HG03432 (cell line): ENCODE data around the gene POLR1B.
"Not testable (repeated sequence)": the region's sequence is repeated elsewhere in the genome, so short reads cannot be mapped to it uniquely, and the experiment has no call there.

Source experiments
- ATAC-seq: cut with Tn5 transposase; IDR thresholded peaks from one replicate; pipeline ENCODE4 v1.9.1; 2021; ENCODE audit warnings: mild to moderate bottlenecking, moderate library complexity; ENCODE audit not compliant: unreplicated experiment

Gene POLR1B, protein sequence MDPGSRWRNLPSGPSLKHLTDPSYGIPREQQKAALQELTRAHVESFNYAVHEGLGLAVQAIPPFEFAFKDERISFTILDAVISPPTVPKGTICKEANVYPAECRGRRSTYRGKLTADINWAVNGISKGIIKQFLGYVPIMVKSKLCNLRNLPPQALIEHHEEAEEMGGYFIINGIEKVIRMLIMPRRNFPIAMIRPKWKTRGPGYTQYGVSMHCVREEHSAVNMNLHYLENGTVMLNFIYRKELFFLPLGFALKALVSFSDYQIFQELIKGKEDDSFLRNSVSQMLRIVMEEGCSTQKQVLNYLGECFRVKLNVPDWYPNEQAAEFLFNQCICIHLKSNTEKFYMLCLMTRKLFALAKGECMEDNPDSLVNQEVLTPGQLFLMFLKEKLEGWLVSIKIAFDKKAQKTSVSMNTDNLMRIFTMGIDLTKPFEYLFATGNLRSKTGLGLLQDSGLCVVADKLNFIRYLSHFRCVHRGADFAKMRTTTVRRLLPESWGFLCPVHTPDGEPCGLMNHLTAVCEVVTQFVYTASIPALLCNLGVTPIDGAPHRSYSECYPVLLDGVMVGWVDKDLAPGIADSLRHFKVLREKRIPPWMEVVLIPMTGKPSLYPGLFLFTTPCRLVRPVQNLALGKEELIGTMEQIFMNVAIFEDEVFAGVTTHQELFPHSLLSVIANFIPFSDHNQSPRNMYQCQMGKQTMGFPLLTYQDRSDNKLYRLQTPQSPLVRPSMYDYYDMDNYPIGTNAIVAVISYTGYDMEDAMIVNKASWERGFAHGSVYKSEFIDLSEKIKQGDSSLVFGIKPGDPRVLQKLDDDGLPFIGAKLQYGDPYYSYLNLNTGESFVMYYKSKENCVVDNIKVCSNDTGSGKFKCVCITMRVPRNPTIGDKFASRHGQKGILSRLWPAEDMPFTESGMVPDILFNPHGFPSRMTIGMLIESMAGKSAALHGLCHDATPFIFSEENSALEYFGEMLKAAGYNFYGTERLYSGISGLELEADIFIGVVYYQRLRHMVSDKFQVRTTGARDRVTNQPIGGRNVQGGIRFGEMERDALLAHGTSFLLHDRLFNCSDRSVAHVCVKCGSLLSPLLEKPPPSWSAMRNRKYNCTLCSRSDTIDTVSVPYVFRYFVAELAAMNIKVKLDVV

DNA sequence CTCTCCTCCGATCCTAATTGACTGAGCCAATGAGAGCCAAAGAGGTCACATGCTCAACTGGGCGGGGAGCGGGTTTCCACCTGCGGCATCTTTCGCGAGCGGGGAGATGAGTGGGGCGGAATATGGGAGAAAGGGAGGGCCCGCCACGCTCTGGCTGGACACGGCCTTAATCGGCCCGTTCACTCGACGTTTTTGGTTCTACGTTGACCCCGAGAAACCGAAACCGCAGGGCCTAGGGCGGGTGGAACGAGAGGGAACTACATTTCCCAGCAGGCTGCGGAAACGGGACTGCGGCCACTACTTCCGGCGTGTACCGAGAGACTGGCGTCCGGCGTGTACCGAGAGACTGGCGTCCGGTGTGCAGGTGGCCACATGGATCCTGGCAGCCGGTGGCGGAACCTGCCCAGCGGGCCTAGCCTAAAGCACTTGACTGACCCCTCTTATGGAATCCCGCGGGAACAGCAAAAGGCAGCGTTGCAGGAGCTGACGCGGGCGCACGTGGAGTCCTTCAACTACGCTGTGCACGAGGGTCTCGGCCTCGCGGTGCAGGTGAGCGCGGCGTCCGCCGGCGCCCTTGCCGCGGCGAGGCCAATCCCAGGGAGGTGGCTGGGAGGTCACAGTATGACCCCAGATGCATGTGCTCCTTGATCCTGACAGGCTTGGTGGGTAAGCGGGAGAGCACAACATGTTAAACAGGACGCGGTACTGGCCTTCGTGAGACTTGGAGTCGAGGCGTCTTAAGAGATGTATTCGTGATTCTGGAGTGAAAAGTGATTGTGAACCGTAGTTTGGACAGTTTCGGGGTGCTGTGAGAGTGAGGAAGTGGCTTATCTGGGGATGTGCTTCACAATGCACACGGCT, at the start of gene POLR1B:
POLR1B (plus strand) TSS at position 343 of the 861 bp plus-strand sequence; CDS start at position 373, 30 bp downstream.
- peak; percentile 85 for ATAC-seq

DNA sequence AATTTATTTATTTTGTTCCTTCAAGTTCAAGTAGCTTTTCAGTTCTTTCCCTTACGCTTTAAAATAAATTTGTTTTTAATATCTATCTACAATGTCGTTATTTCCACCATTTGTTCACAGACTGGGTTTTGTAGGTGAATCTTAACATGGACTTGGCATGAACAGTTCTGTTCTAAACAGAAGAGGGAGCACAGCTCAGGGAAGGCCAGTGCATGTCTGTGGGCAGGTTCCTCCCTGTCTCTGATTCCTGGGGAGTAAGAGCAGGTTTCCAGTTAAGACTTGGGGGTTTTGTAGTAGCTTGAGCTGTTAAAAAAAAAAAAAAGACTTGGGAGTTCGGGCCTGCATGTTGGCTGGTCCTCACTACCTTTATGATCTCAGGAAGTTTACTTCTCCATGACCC, 49.2 kb upstream of the POLR1B start:
- no peak for ATAC-seq

DNA sequence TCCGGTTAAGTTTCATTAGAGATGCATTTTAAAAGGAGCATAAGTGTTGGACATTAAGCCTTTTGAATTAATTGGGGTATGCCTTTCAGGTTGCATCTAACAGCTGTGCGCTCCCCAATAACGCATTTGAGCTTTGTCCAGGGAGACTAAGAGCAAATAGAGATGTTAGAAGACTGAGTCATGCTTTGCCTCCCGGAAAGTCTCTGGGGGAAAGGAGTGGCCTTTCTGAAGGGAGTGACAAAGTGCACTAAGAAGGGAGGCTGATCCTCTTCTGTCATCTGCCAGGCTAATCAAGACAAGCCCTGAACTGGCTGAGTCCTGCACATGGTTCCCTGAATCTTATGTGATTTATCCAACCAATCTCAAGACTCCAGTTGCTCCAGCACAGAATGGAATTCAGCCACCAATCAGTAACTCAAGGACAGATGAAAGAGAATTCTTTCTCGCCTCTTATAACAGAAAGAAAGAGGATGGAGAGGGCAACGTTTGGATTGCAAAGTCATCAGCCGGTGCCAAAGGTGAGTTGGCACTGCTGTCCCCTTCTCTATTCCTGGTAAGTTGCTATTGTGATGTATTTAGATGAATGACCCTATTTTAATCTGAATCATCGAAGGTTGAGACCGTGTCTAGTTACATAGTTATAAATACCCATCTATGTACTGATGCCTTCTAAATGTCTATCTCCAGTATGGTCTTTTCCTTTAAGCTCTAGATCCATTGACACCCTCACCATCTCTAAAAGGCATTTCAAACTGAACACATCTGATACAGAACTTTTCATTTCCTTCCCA, 48.2 kb upstream of the POLR1B start:
- no peak for ATAC-seq

DNA sequence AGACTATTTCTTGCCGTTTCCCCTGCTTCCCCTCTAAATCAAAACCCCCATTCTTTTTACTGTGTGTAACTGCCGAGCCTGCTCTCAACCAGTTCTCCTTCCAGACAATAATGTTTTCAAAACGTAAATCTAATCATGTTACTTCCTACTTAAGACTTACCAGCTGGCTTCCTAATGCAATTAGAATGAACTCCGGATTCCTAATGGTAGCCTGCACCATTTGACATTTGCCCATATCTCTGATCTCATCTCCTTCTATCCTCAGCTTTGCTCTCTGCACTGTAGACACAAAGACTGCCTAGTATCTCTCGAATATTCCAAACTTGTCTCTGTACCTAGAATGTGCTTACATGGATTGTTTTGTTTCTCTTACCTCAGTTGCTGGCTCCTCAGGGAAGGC, 47.4 kb upstream of the POLR1B start:
- ATAC-seq, result no peak

DNA sequence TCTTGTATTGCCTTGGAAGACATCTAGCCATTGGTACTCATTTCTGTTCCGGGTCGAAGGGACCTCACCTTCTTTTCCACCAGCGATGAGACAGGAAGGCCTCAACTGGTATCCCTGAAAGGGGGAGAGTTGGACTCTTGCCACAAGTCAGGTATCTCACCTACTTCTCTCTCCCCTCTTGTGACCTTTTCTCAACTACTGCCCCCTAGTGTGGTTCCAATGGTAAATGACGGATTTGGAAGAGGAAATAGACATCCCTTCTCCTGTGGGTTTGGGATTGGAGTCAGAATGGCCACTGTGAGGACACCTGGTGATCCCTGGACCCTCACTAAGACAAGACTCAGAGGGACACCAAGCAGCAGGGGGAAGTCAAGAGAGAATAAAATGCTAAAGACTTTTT, 46.4 kb upstream of the POLR1B start:
- not testable (repeated sequence) for ATAC-seq

DNA sequence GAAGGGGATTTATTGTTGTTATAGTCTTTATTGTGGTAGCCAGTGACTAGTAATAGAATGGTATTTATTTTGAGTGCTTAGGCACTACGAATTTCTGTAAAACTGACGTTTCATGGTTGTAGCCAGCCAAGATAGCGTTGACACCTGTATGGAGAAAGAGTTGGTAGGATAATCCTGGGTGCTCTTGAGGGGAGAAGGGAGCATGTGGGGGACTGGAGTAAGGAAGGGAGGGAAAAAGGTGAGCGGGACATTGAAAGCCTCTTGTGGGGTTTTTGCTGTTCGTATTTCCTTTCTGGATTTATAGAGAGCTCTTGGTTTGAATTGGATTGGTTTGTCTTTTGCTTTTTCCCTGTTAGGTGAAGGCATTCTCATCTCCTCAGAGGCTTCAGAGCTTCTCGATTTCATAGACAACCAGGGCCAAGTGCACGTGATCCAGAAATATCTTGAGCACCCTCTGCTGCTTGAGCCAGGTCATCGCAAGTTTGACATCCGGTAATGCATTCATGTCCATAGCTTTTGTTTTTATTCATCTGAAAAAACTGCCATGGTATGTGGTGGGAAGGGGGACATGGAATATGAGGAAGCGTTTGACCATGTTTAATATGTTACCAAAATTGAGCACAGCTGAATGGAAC, 41.3 kb upstream of the POLR1B start:
- peak; percentile 60 for ATAC-seq

DNA sequence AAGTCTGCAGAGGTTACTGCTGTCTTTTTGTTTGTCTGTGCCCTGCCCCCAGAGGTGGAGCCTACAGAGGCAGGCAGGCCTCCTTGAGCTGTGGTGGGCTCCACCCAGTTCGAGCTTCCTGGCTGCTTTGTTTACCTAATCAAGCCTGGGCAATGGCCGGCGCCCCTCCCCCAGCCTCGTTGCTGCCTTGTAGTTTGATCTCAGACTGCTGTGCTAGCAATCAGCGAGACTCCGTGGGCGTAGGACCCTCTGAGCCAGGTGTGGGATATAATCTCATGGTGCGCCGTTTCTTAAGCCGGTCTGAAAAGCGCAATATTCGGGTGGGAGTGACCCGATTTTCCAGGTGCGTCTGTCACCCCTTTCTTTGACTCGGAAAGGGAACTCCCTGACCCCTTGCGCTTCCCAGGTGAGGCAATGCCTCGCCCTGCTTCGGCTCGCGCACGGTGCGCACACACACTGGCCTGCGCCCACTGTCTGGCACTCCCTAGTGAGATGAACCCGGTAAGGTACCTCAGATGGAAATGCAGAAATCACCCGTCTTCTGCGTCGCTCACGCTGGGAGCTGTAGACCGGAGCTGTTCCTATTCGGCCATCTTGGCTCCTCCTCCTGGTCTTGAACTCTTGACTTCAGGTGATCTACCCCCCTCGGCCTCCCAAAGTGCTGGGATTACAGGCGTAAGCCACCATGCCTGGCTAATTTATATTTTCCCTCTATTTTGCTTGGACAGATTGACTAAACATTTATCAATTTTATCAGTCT, 32.8 kb upstream of the POLR1B start:
- ATAC-seq, result not testable (repeated sequence)

DNA sequence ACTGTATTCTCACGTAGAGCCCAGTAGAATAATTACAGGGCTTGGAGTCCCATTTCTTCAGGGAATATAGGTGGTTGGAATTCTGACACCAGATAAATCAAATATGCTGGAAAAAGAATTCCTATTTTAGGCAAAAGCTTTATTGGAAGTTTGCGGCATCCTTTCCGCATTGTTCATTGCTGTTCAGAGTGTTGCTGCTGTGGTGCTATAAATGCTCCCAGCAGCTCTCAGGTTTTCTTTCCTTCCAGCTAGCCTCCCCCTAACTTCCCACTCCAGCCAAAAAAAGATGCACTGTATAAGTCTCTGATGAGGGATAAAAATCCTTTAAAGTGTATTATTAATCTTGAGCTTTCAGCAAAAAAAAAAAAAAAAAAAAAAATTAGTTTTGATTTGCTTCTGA, 25.5 kb upstream of the POLR1B start:
- ATAC-seq, result no peak

DNA sequence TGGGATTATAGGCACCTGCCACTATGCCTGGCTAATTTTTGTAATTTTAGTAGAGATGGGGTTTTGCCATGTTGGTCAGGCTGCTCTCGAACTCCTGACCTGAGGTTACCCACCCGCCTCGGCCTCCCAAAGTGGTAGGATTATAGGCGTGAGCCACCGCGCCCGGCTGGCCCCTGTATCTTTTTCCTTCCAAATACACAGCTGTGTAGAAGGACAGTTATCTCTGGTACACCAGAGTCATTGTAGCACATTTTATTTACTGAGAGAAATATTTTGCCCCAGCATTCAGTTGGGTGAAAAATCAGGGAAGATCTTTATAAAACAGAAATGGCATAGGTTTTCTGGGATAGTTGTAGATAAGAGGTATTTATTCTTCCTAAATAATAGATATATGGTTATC, 23.5 kb upstream of the POLR1B start:
- no peak for ATAC-seq

DNA sequence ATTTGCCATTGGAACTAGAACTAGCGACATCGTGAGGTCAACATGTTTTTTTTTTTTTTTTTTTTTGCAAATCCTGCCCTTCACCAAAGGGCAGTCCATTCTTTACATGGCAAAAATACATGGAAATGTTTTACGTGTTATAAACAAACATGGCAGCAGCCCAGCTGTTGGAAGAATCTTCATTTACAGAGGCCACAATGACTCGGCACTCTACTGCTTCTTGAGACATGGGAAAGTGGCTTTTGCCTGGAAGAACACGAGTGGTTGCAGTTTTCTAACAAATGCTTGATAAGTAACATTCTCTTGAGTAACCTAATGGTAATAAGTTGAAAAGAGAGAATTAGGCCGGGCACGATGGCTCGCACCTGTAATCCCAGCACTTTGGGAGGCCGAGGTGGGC, 22.8 kb upstream of the POLR1B start:
- no peak for ATAC-seq

DNA sequence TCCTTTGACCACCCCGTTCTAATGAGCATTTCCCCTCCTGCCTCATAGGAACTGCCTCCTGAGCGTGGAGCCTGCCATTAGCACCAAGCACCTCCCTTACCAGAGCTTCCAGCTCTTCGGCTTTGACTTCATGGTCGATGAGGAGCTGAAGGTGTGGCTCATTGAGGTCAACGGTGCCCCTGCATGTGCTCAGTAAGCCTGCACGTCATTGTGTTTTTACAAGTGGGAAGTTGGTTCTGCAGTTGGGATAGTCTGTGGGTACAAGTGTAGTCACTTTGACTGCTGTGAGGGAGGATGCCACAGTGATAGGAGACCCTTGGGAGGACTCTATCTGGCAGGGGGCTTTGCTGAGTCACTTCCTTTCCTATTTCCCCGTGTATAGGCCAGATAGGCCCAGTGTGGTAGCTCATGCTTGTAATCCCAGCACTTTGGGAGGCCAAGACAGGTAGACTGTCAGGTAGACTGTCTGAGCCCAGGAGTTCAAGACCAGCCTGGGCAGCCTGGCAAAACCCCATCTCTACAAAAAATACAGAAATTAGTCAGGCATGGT, 22.0 kb upstream of the POLR1B start:
- ATAC-seq, result no peak

DNA sequence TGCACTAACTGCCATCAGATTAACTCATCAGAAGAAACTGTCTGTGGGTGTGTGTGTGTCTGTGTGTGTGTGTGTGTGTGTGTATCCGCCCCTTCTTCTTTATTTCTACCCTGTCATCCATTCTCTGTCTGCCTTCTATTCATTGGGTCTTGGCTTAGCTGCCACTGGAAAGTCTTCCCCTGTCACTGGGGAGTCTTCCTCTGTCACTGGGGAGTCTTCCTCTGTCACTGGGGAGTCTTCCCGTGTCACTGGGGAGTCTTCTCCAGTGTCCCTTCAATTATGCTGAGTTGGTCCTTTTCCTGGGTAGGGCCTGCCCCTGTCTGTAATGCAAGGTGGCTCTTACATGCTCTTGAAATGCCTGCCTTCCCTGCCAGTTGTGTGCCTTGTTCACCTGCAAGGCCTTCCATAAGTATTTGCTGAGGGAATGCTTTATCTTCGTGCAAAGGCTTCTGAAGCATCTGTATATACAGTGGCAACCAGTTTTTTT, 18.9 kb upstream of the POLR1B start:
- no peak for ATAC-seq

DNA sequence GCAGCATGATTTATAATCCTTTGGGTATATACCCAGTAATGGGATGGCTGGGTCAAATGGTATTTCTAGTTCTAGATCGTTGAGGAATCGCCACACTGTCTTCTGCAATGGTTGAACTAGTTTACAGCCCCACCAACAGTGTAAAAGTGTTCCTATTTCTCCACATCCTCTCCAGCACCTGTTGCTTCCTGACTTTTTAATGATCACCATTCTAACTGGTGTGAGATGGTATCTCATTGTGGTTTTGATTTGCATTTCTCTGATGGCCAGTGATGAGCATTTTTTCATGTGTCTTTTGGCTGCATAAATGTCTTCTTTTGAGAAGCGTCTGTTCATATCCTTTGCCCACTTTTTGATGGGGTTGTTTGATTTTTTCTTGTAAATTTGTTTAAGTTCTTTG, 18.0 kb upstream of the POLR1B start:
- ATAC-seq, result not testable (repeated sequence)

DNA sequence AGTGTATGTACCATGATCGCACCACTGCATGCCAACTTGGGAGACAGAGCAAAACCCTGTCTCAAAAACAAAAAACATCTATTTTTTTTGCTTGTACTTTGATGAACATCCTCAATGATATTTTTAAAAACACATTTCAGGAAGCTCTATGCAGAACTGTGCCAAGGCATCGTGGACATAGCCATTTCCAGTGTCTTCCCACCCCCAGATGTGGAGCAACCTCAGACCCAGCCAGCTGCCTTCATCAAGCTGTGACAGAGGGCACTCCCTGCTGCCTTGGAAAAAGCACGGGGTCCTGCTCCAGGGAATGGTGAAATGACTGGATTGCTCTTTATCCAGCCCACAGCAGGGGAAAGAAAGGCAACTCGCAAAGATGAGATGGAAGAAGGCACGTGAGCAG, 13.7 kb upstream of the POLR1B start:
- ATAC-seq, result no peak

DNA sequence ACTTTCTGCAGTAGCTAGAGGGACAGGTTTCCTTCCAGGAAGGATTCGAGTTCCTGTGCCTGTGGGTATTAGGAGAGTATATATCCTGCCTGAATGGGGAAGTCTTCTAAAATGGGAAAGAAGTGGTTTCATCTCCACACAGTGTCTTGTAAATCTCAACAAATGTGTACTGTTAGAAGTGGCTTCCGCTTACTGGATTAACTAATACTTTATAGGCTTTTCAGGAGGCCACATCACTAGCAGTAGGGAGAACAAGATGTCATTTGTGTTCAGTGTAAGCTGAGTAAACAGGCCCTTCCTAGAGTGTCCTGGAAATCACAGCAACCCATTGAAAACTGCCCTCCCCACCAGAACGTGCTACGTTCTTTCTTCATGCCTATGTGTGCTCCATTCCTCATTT, 12.5 kb upstream of the POLR1B start:
- ATAC-seq, result no peak

DNA sequence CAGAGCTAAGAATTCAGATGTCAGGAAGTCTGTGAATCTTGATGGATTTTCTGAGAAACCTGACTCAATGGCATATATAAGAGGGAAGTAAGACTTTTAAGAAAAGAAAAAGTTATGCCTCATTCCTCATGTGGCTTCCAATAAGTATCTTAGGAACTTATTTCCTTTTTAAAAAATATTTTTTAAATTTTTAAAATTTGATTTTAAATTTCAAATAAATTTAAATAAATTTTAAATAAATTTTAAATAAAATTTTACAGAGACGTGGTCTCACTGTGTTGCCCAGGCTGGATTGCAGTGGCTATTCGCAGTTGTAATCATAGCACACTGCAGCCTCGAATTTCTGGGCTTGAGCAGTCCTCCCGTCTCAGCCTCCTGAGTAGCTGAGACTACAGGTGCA, 11.5 kb upstream of the POLR1B start:
- ATAC-seq, result no peak

DNA sequence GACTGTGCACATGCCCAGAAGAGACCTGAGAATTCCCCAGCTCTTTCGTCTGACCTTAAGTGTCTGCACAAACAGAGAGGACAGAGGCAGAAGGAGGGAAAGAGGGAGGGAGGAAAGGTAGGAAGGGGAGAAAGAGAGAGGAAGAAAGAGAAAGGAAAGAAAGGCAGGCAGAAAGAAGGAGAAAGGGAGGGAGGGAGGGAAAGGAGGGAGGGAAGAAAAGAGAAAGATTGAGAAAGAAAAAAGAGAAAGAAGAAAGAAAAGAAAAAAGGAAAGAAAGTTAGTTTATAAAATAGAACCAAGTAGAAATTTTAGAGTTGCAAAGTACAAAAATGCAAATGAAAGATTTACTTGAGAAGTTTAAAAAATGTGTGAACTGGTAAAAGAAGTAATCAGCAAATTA, 7.4 kb upstream of the POLR1B start:
- no peak for ATAC-seq

DNA sequence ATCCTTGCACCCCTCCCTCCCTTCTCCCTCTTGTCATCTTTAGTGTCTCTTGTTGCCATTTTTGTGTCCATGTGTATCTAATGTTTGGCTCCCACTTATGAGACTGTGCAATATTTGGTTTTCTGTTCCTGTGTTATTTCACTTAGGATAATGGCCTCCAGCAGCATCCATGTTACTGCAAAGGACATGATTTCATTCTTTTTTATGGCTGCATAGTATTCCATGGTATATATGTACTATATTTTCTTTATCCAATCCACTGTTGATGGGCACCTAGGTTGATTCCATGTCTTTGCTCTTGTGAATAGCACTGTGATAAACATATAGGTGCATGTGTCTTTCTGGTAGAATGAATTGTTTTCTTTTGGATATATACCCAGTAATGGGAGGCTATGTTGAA, 5.6 kb upstream of the POLR1B start:
- ATAC-seq, result not testable (repeated sequence)
